Cortex of kidney (tissue), 1 donor: ENCODE measurements around the gene MACROH2A1.

ENCODE experiments used
- DNase-seq: peaks from one replicate; lab custom pipeline; 2025; lab: John Stamatoyannopoulos, UW

The MACROH2A1 gene

GRCh38 chr5:135313946-135314345 is 85.1 kb downstream of the MACROH2A1 start:
- no peak for DNase-seq

- no peak for DNase-seq
These were observed 85.6 kb downstream of the MACROH2A1 start for GRCh38 chr5:135313405-135313804.

DNA sequence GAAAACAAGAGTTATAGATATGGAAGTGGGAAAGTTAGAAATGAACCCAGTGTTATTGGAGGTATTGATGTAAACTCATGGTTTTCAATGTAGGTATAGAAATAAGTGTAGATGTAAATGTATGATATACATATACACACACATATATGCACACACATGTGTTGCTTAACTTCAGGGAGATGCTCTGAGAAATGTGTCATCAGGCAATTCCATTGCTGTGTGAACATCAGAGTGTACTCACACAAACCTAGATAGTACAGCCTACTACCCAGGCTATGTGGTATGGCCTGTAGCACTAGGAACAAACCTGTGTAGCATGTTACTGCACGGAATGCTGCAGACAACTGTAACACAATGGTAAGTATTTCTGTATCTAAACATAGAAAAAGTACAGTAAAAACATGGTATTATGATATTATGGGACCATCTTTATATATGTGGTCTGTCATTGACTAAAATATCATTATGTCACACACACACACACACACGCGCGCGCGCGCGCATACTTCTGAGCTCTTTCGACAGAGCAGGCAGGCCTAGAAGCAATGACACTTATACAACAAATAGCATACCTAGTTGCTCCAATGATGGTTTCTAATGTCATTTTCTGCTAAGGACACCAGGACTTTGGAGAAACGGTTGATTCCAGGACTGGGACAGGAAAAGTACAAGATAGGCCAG is 86.6 kb downstream of the MACROH2A1 start:
- DNase-seq: no peak

DNA sequence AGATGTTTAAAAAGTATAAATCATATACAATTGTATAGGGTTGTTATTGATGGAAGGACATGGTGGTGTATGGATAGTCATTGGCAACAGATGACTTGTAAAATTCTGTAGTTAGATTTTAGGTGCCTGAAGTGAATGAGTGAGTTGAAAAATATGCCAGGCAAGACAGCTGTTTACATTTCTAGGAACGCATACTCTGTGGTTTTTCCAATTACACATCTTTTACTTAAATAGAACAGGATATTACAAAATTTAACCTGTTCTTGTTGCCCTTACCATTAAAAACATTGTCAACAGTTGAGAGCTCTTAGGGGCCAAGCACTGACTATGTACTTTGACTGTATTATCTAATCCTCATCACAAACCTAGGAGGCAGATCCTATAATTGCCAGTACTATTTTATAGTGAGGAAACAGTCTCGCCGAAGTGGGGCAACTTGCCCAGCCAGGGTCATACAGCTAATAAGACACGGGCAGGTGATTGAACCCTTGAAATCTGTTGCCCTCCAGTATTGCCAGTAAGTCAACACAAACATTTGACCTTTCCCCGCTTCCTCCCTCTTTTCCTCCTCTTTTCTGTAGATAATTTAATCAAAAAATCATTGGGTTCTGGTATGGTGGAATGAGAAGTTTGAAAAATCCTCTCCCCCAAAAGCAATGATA is 88.6 kb downstream of the MACROH2A1 start:
- DNase-seq: no peak

DNA sequence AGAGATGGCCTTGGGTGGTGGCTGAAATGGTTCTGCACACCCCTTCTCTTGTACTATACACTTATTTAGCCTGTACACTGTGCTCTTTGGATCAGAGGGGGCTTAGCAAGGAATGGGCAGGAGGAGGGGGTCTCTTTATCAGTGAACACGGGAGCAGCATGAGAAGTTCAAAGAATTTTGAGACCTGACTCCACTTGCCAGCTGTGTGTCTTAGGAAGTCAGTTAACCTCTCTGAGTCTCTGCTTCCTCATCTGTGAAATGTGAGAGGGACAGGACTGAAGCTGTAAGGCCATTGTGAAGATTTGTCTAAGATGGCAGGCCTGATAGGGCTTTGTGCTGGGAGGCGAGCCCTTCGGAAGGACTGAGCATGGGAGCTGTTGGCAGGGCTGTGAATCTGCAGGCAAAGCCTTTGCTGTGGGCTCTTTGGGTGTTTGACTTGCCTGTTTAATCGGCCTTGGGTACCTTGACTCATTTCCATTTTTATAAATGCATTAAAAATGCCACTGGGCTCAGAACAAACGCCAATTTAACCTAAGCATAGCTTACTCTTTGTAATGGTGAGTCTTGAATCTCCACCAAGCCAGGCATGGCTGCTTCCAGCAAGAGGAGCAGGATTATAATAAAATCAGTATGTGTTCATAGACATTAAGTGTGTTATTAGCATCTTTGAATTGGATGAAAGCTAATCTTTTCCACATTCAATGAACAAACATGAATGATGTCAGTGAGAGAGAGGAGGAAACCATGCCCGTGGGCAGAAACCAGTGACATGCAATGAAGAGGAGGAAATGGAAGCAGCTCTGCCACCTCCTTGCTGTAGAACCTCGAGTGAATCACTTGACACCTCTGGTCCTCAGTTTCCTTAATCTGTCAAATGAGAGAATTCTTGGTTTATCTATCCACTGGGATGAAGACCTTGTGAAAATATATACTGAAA is 89.4 kb downstream of the MACROH2A1 start:
- DNase-seq: no peak

DNA sequence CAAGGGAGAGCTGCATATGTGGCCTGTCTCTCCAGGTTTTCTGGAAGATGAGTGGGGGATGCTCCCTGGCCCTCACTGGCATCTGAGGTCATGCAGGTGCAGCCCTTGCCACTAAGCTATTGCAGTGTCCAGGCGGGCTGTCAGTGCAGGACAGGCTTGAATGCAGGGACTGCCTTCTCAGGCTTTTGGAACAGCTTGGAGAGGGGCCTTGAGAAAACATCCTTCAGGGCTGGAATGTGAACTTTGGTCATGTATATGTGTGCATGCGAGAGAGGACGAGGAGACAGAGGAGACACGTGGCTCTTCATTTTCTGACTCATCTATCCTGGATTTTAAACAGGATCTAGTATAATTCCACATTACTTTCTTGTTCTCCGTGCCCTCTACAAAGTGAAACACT is 90.3 kb downstream of the MACROH2A1 start:
- no peak for DNase-seq

DNA sequence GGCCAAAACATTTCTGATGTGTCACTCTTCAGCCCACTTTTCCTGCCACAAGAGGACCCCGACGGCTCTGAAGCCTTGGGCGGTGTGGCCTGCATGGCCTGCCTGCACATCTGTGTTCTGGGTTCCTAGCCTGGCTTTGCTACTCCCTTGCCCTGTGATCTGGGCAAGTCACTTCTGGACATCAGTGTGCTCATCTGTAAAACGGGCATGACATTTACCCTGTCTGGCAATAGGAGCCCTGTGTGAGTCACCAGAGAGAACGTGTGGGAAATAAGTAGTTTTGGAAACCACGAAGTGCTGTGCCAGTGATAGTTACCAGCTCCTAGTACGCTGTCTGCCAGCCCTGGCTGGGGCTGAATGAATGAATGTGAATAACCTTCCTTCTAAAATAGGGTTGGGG is 90.8 kb downstream of the MACROH2A1 start:
- DNase-seq: no peak

DNA sequence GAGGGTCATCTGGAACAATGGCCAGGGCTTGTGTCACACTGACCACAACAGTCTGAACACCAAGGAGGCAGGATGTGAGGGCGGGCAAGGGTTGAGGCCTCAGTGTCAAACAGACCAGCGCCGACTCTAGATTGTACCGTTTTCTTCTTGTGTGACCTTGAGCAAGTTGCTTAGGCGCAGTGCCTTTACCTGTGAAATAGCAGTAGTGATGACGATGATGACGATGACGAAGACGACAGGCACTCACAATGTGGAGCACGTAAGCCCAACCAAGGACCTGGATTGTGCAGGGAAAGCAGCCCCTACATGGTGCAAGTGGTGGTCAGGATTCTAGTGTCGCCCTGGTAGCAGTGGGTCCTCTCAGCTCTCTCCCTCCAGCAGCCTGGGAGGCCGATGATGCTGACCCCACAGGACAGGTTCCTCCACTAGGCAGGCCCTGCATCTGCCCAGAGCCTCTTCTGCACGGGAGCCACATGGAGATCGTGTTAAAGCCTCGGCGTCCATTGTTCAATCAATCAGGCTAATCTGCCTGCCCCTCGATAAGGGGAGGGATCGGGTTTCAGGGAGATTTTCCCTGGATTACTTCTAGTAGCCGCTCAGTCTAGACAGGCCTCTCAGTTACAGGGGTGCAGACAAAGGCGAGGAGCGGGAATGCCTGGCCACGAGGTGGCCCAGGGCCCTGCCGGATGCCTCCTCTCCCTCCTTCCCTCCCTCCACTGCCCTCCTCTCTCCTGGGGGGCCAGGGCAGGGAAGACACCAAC is 91.7 kb downstream of the MACROH2A1 start:
- DNase-seq: no peak

DNA sequence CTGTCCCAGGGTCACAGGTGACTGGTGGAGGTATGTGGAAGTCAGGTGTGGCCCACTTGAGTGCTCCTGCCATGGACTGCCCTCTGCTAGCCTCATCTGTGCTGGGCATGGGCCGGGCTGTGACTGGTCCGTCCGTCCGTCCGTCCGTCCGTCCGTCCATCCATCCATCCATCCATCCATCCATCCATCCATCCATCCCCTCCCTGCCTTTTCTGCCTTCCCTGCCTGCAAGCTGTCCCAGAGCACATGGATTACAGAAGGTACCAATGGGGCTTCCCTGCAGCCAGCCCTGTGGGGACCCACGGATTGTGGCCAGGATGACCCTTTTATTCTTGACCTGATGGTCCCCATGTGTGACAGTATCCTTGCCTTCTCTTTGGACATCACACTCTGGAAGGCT is 92.5 kb downstream of the MACROH2A1 start:
- DNase-seq: no peak

- no peak for DNase-seq
These were observed 94.4 kb downstream of the MACROH2A1 start for GRCh38 chr5:135304352-135305221.

DNA sequence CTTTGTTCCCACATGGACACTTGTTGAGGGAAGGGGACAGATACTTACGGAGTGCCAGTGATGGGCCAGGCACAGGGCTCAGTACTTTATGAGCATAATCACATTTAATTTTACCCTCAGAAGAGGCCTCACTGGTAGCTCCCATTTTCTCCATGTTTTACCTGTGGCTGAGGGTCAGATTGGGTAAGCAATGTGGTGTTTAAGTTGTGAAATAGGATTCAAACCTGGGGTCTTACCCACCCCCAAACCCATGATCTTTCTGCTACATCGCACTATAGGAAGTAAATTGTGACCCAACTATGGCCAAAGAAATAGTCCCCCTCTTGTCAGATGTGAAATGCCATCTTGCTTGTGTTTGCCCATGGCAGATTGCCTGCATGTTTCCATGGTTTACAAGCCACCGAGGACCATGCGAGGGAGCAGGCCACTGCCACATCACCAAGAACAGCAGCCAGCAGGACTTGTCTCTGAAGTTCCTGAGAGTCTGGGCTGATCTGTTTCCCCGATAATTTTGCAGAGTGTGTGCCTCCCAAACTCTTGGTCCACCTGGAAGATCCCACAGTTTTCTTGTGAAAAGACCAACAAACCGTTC is 95.4 kb downstream of the MACROH2A1 start:
- DNase-seq: no peak

- DNase-seq: no peak
These were observed 101.9 kb downstream of the MACROH2A1 start for GRCh38 chr5:135296900-135297816.

DNA sequence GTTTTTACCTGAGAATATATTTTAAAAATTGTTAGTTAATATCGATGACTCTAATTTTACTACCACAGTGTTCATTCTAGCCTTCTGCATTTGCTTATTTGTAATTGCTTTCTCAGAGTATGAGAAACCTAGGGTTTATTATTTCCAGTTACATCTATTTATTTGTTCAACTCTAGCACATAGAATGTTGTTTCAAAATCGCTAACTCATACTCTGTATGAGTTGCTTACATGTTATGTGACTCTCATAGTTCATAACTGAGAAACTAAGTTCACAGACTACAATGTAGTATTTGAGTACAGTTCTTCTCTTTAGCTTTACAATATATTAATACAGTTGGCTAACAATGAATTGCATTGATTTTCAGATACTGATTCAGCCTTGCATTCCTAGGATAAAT is 103.2 kb downstream of the MACROH2A1 start:
- no peak for DNase-seq

DNA sequence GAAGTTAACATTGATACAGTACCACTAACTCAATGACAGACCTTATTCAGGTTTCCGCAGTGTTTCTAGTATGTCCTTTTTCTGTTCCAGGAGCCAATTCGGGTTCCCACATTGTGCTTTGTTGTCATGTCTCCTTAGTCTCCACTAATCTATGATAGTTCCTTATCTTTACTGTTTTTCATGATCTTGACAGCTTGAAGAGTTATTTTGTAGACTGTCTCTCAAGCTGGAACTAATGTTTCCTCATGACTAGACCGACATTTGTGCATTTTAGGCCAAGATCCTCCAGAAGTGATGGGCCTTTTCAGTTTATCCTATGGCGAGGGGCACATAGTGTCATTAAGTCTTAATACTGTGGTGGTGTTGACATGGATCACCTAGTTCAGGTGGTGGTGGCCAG is 104.2 kb downstream of the MACROH2A1 start:
- no peak for DNase-seq

DNA sequence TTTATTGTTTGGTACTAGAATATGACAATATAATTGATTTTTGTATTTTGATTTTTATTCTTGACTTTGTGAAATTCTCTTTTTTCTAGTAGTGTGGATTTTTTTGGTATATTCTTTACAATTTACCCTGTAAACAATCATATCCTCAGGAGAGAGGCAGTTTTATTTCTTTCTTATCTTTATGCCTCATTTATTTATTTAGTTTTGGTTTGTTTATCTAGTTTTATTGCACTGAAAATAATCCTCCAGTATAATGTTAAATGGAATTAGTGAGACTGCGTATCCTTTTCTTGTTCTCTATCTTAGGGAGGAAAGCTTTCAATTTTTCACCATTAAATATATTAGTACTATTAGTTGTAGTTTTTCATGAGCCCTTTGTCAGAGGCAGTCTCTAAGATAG is 109.4 kb downstream of the MACROH2A1 start:
- DNase-seq: no peak

DNA sequence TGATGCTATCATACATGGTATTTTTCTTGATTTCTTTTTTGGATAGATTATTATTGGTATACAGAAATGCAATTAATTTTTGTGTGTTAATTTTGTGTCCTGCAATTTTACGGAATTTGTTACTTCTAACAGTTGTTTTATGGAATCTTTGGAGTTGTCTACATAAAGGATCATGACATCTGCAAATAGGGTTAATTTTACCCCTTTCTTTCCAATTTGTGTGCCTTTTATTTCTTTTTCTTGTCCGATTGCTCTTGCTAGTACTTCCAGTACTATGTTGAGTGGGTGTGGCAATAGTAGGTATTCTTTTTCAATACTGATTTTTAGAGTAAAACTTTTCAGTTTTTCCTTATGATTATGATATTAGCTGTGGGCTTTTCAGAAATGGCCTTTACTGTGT is 111.5 kb downstream of the MACROH2A1 start:
- no peak for DNase-seq
